Suppressor macrophage treated with lipopolysaccharide for 4 hours (primary cell): ENCODE data around the gene LLPH.

Experiments used
- DNase-seq: peaks from one replicate; pipeline ENCODE4 v3.0.0-alpha.2; 2020

LLPH gene

GRCh38 chr12:66141299-66141698 is 10.7 kb upstream of the LLPH start:
- no peak for DNase-seq

- DNase-seq: no peak
Measured at GRCh38 chr12:66140731-66141130, 10.2 kb upstream of the LLPH start.

- DNase-seq: no peak
Measured at GRCh38 chr12:66139328-66139727, 8.8 kb upstream of the LLPH start.

GRCh38 chr12:66137937-66138336 is 7.4 kb upstream of the LLPH start:
- DNase-seq: no peak

- DNase-seq: no peak
Measured at GRCh38 chr12:66132408-66132807, 1.9 kb upstream of the LLPH start.

GRCh38 chr12:66131067-66131688 is 628 bp upstream of the LLPH start:
- no peak for DNase-seq

- peak; percentile 26 for DNase-seq
Measured at GRCh38 chr12:66129934-66130266, 650 bp downstream of the LLPH start.

GRCh38 chr12:66127650-66128049 is 2.9 kb downstream of the LLPH start:
- DNase-seq: no peak

- no peak for DNase-seq
Measured at GRCh38 chr12:66120477-66120876, 10.1 kb downstream of the LLPH start.

- DNase-seq: no peak
Measured at GRCh38 chr12:66119870-66120241, 10.7 kb downstream of the LLPH start.

- DNase-seq: peak; percentile 10
Measured at GRCh38 chr12:66119229-66119869, 11.2 kb downstream of the LLPH start.

- no peak for DNase-seq
Measured at GRCh38 chr12:66118240-66118891, 12.2 kb downstream of the LLPH start.

GRCh38 chr12:66117242-66117641 is 13.3 kb downstream of the LLPH start:
- no peak for DNase-seq

- DNase-seq: no peak
Measured at GRCh38 chr12:66115071-66115600, 15.4 kb downstream of the LLPH start.

- DNase-seq: no peak
Measured at GRCh38 chr12:66113471-66113870, 17.1 kb downstream of the LLPH start.

- no peak for DNase-seq
Measured at GRCh38 chr12:66111605-66112004, 18.9 kb downstream of the LLPH start.

- no peak for DNase-seq
Measured at GRCh38 chr12:66109056-66109455, 21.5 kb downstream of the LLPH start.

GRCh38 chr12:66108386-66108785 is 22.2 kb downstream of the LLPH start:
- no peak for DNase-seq

- peak; percentile 98 for DNase-seq
Measured at GRCh38 chr12:66107451-66107915, 23.1 kb downstream of the LLPH start.

- DNase-seq: no peak
Measured at GRCh38 chr12:66103016-66103913, 27.3 kb downstream of the LLPH start.

- DNase-seq: peak; percentile 95
Measured at GRCh38 chr12:66092559-66093269, 37.8 kb downstream of the LLPH start.

GRCh38 chr12:66090157-66090556 is 40.4 kb downstream of the LLPH start:
- no peak for DNase-seq
